ENCODE data around the gene CORIN.

DNA sequence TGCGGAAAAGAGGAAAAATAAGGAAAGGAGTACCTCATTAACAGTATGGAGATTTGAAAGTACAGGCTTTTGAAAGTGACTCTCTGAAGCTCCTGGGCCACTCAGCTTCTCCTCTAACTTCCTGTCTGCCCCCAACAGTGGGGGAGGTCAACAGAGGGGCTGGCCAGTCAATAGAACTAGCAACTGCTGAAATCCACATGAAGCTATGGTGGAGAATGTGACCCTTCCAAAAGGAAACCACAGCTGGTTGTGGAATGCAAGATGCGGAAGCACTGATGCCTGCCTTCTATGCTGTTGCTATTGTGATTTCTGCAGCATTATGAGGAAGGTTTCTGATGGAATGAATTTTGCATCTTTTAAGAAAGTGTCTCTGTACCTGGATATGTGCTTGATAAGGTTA is 2.4 kb downstream of the CORIN start:
- TF ChIP-seq POLR2A (IDR thresholded peaks at IDR 0.05; ENCODE audit: low read depth, low read length) (no peak), POLR2AphosphoS5 (IDR thresholded peaks at IDR 0.05; ENCODE audit: low read depth, low read length) (no peak), TAF1 (IDR thresholded peaks at IDR 0.05; ENCODE audit: low read depth, low read length) (no peak), SPI1 (IDR thresholded peaks at IDR 0.05; ENCODE audit: low read depth, low read length) (no peak)

Measured in GM12891 (cell line).